Stimulated activated naive CD4-positive, alpha-beta T cell treated with Interleukin-2 at 50 U/mL for 16 hours (primary cell): ENCODE measurements around the gene GALNS.

Experiments used
- DNase-seq: peaks from one replicate; lab custom pipeline; 2025; lab: John Stamatoyannopoulos, UW

The GALNS gene

DNA sequence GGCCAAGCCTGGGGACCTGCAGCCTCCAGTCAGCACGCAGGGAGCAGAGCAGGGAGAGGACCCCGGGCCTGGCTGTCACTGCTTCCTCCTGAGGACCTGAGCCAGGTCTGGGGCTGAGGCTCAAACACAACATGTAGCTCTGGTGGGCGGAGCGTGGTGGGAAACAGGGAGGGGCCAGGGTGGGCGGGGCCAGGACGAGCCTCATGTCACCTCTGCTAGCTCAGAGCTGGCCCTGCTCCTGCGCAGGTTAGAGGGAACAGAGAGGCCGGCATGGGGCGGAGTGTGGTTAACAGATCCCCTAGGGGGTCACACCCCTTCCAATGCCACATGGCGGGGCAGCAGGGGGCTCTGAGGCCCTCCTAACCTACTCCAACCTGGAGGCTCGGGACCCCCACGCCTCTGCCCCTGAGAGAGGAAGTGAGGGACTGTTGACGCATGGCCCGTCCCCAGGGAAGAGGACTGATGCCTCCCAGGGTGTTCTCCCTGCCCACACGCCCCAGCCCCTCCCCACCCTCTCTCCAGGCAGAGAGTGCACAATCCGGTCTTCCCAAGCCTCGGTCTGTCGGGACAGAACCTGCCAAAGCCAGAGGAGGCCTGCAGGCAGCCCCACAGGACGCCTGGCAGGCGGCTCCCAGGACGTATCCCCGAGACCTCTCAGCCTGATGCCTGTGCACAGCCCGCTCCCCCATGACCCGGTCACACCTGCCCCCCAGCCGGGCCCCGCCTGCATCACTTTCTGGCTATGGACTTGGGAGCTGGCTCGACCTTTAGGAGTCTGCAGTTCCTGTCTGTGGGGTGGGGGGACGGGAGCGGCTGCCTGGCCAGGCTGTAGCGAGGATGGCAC is 86.9 kb downstream of the GALNS start:
- DNase-seq: peak; percentile 22

DNA sequence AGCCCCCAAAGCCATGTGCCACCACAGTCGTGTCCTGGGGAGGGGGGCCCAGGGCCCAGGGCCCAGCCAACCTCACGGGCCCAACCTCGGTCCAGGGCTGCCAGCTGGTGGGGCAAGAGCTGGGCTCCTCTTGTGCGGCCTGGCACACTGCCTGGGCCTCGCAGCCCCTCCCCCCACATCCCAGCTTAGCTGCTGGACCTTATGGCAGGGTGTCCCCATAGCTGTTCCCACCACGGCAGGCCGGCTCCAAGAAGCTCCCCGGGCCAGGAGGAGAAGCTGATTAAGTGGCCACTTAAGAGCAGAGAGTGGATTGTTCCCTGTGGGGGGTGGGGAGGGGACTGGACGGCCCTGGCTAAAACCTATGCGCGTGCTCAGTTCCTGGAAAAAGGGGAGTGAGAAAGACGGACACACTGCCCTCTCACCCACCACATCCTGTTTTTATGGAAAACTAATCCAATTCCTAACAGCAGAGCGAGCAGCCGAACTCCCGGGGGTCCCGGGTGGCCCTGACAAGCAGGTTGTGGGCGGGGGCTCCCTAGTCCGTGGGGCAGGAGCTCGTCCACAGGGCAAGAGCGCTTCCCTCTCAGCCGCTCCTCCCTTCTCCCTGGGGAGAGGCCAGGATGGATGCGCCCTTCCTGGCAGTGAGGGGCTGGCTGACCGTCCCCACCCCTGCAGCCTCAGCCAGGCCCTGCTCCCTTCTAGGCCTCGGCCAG is 88.5 kb downstream of the GALNS start:
- no peak for DNase-seq

GRCh38 chr16:88767546-88768070 is 89.1 kb downstream of the GALNS start:
- DNase-seq: no peak

GRCh38 chr16:88766975-88767374 is 89.8 kb downstream of the GALNS start:
- no peak for DNase-seq

GRCh38 chr16:88764913-88765349 is 91.8 kb downstream of the GALNS start:
- DNase-seq: no peak

- DNase-seq: no peak
Measured at GRCh38 chr16:88764080-88764479, 92.7 kb downstream of the GALNS start.
